Gastrocnemius medialis (tissue), 4 donors: ENCODE data around the gene SLC22A17. TPM values are rescaled to one million over a fixed set of nuclear protein-coding genes. Genes with fewer than 3 reads are reported as not detected.

Experiments used
- ATAC-seq, 2 donors: fragments of 150-250 bp; one replicate each; pipeline ENCODE4 v1.9.1; 2016
- DNase-seq, 2 donors: peaks; one replicate each; pipeline ENCODE4 v3.0.0-alpha.2; 2019
- H3K27ac ChIP-seq, 4 donors: fragments of 200-600 bp; sonication (generic); 1 replicate in 1 of 4; 2 replicates in 3 of 4; pipeline ENCODE4 v1.5.1; 2016 to 2018; ENCODE audit warnings: mild to moderate bottlenecking in 2 of 4, moderate library complexity in 1 of 4
- H3K27me3 ChIP-seq, 3 donors: fragments of 200-600 bp; sonication (generic) in 2 of 3; 1 replicate in 1 of 3; 2 replicates in 2 of 3; pipeline versions ENCODE4 v1.5.1 to v1.6.0; 2016 to 2019; ENCODE audit warnings: mild to moderate bottlenecking in 1 of 3, moderate library complexity in 1 of 3
- H3K36me3 ChIP-seq, 2 donors: fragments of 200-600 bp; sonication (generic) in 1 of 2; one replicate each; pipeline ENCODE4 v1.5.1; 2017 to 2018
- H3K4me1 ChIP-seq, 2 donors: fragments of 200-600 bp; sonication (generic) in 1 of 2; one replicate each; pipeline ENCODE4 v1.5.1; 2016 to 2017; ENCODE audit warnings: mild to moderate bottlenecking in 2 of 2
- H3K4me3 ChIP-seq, 4 donors: fragments of 200-600 bp; sonication (generic) in 3 of 4; 1 replicate in 1 of 4; 2 replicates in 3 of 4; pipeline ENCODE4 v1.5.1; 2016 to 2019; ENCODE audit warnings: mild to moderate bottlenecking in 2 of 4
- H3K9me3 ChIP-seq, 3 donors: fragments of 200-600 bp; sonication (generic) in 2 of 3; 1 replicate in 1 of 3; 2 replicates in 2 of 3; pipeline ENCODE4 v1.5.1; 2016 to 2019
- CTCF ChIP-seq, 5 experiments: fragments of 450-650 bp in 3 of 5; fragments of 200-600 bp in 2 of 5; sonication (generic) in 2 of 5; IDR thresholded peaks in 4 of 5; conservative IDR thresholded peaks in 1 of 5; 1 replicate in 4 of 5; 2 replicates in 1 of 5; pipeline ENCODE4 v1.5.1; 2016 to 2019; ENCODE audit warnings: antibody characterized with exemption in 5 of 5, mild to moderate bottlenecking in 3 of 5, moderate library complexity in 3 of 5
- POLR2A ChIP-seq, 2 donors: fragments of 450-650 bp; IDR thresholded peaks; one replicate each; pipeline ENCODE4 v1.6.1; 2017; ENCODE audit warnings: antibody characterized with exemption in 2 of 2, mild to moderate bottlenecking in 2 of 2, moderate library complexity in 2 of 2
- in situ Hi-C, 4 donors: fragments of 200-750 bp; cut with MboI; loops; one replicate each; pipeline versions ENCODE4 v1.15.0 to v1.8.0; 2017; ENCODE audit warnings: low sequenced_read_pairs in 4 of 4
- intact Hi-C: fragments of 100-400 bp; cut with DNase I; formaldehyde crosslinking; loops from one replicate; pipeline ENCODE4 v1.15.1; 2023; ENCODE audit warnings: low total_unique reads
- total RNA-seq, 4 donors: library from RNA; depleted of rRNA; stranded (reverse); fragments of >200 nt; gene quantifications; one replicate each; pipeline versions ENCODE4 v1.1.0 to v1.2.3, GENCODE V29; 2016

The SLC22A17 gene
- total RNA-seq, 4 donors from 2014 or later, result 0.68 to 2.7 (median 1.4) TPM

GRCh38 chr14:23371865-23372264, 19.2 kb upstream of the SLC22A17 start:
- Histone ChIP-seq H3K9me3 (no peaks in the 10 kb centered on the region), H3K27ac (no peak overlapping the region), H3K4me3 (no peak overlapping the region), H3K36me3 (no peaks in the 10 kb centered on the region), H3K4me1 (no peaks in the 10 kb centered on the region), H3K27me3 (peaks cover 0 to 3% (median 0%) of the 10 kb centered on the region in 3 donors)
- in situ Hi-C loops (loop anchor here in 1 of 4 donors (10.0 kb wide), 1 partner anchor 107 kb away; no protein-coding TSS in a partner anchor), intact Hi-C loops (no loop called here)
- TF ChIP-seq POLR2A (IDR thresholded peaks at IDR 0.05) (no peak), CTCF (IDR thresholded peaks at IDR 0.05 in 4 of 5, conservative IDR thresholded peaks at IDR 0.05 in 1 of 5) (no peak)
- no peak for ATAC-seq
- DNase-seq, result no peak

- Histone ChIP-seq H3K27me3 (peaks cover 4 to 12% (median 5%) of the 10 kb centered on the region in 3 donors), H3K36me3 (no peaks in the 10 kb centered on the region), H3K27ac (no peak overlapping the region), H3K4me3 (no peak overlapping the region), H3K9me3 (no peaks in the 10 kb centered on the region), H3K4me1 (peaks cover 0 to 3% of the 10 kb centered on the region in 2 donors)
- in situ Hi-C loops (loop anchor here in 1 of 4 donors (10.0 kb wide), 1 partner anchor 105 kb away; no protein-coding TSS in a partner anchor), intact Hi-C loops (no loop called here)
- DNase-seq (no peak), ATAC-seq (no peak)
- TF ChIP-seq POLR2A (IDR thresholded peaks at IDR 0.05) (no peak), CTCF (IDR thresholded peaks at IDR 0.05 in 4 of 5, conservative IDR thresholded peaks at IDR 0.05 in 1 of 5) (no peak)
These were observed 17.5 kb upstream of the SLC22A17 start for GRCh38 chr14:23370221-23370620.

- H3K27me3 ChIP-seq, result peaks cover 13 to 23% (median 17%) of the 10 kb centered on the region in 3 donors
- peaks cover 0 to 4% of the 10 kb centered on the region in 2 donors for H3K4me1 ChIP-seq
- no peaks in the 10 kb centered on the region for H3K9me3 ChIP-seq
- TF ChIP-seq CTCF (IDR thresholded peaks at IDR 0.05 in 4 of 5, conservative IDR thresholded peaks at IDR 0.05 in 1 of 5), result no peak
- TF ChIP-seq POLR2A (IDR thresholded peaks at IDR 0.05), result no peak
- intact Hi-C loops, result no loop called here
- H3K4me3 ChIP-seq, result peak overlapping the region in 3 of 4 donors; percentile 46 to 53 (median 53)
- DNase-seq (no peak), ATAC-seq (no peak)
- H3K36me3 ChIP-seq, result no peaks in the 10 kb centered on the region
- peak overlapping the region; percentile 68 to 81 (median 74) for H3K27ac ChIP-seq
- in situ Hi-C loops, result no loop called here
These were observed 13.8 kb upstream of the SLC22A17 start for GRCh38 chr14:23366426-23366921.

- intact Hi-C loops, result no loop called here
- Histone ChIP-seq H3K4me3 (peak overlapping the region; percentile 46 to 55 (median 53)), H3K36me3 (no peaks in the 10 kb centered on the region), H3K4me1 (peaks cover 0 to 4% of the 10 kb centered on the region in 2 donors), H3K9me3 (no peaks in the 10 kb centered on the region), H3K27ac (peak overlapping the region; percentile 68 to 81 (median 74)), H3K27me3 (peaks cover 13 to 23% (median 17%) of the 10 kb centered on the region in 3 donors)
- TF ChIP-seq CTCF (IDR thresholded peaks at IDR 0.05 in 4 of 5, conservative IDR thresholded peaks at IDR 0.05 in 1 of 5) (no peak), POLR2A (IDR thresholded peaks at IDR 0.05) (peak in 1 of 2 donors; percentile 53)
- DNase-seq, result no peak
- peak in 1 of 2 donors; percentile 46 for ATAC-seq
- in situ Hi-C loops, result no loop called here
These were observed 13.2 kb upstream of the SLC22A17 start for GRCh38 chr14:23365732-23366425.
